ENCODE measurements around the gene SP2.

The SP2 gene

GRCh38 chr17:47955497-47956461, 59.7 kb downstream of the SP2 start:
- H3K4me3 ChIP-seq (ENCODE audit: control insufficient read depth, low read depth, low read length) = no peak overlapping the region
- no peak for DNase-seq (ENCODE audit: low read depth)
- no peak for TF ChIP-seq CTCF (IDR thresholded peaks at IDR 0.05; ENCODE audit: control insufficient read depth, insufficient read depth, low read depth, low read length, missing control alignments)

GRCh38 chr17:47956791-47957590, 61.0 kb downstream of the SP2 start:
- no peak for TF ChIP-seq CTCF (IDR thresholded peaks at IDR 0.05; ENCODE audit: control insufficient read depth, insufficient read depth, low read depth, low read length, missing control alignments)
- DNase-seq (ENCODE audit: low read depth) = no peak
- no peak overlapping the region for H3K4me3 ChIP-seq (ENCODE audit: control insufficient read depth, low read depth, low read length)

- no peak for DNase-seq (ENCODE audit: low read depth)
- no peak within 1 kb of the TSS for H3K4me3 ChIP-seq (ENCODE audit: control insufficient read depth, low read depth, low read length)
- TF ChIP-seq CTCF (IDR thresholded peaks at IDR 0.05; ENCODE audit: control insufficient read depth, insufficient read depth, low read depth, low read length, missing control alignments) = no peak
Measured at GRCh38 chr17:47957591-47958490, 61.8 kb downstream of the SP2 start, which contains the start of gene PRR15L. Gene PRR15L, minus strand, starts transcription at chr17:47957883. Its CDS starts 4,649 bp downstream, at chr17:47953234.

- no peak overlapping the region for H3K4me3 ChIP-seq (ENCODE audit: control insufficient read depth, low read depth, low read length)
- no peak for DNase-seq (ENCODE audit: low read depth)
- no peak for TF ChIP-seq CTCF (IDR thresholded peaks at IDR 0.05; ENCODE audit: control insufficient read depth, insufficient read depth, low read depth, low read length, missing control alignments)
Measured at GRCh38 chr17:47959825-47960655, 64.0 kb downstream of the SP2 start.

- no peak for DNase-seq (ENCODE audit: low read depth)
- TF ChIP-seq CTCF (IDR thresholded peaks at IDR 0.05; ENCODE audit: control insufficient read depth, insufficient read depth, low read depth, low read length, missing control alignments) = no peak
- H3K4me3 ChIP-seq (ENCODE audit: control insufficient read depth, low read depth, low read length) = no peak overlapping the region
Measured at GRCh38 chr17:47961406-47961805, 65.4 kb downstream of the SP2 start.

Measured in AG09309 (cell line).